Suppressor macrophage treated with lipopolysaccharide for 1 hour (primary cell): ENCODE measurements around the gene DRC3.

Experiments
- DNase-seq, 3 donors: peaks; one replicate each; pipeline ENCODE4 v3.0.0-alpha.2; 2020 to 2022

DRC3 gene

GRCh38 chr17:18056214-18056613 is 83.6 kb downstream of the DRC3 start:
- no peak for DNase-seq

GRCh38 chr17:18059283-18059682 is 86.6 kb downstream of the DRC3 start:
- no peak for DNase-seq

GRCh38 chr17:18064053-18064452 is 91.4 kb downstream of the DRC3 start:
- DNase-seq = no peak

GRCh38 chr17:18065546-18065945 is 92.9 kb downstream of the DRC3 start:
- no peak for DNase-seq
